ENCODE measurements around the gene ANKRD33B. TPM values are rescaled to one million over a fixed set of nuclear protein-coding genes. Genes with fewer than 3 reads are reported as not detected.

Gene ANKRD33B
- total RNA-seq, 1 donor = 10.8 TPM

DNA sequence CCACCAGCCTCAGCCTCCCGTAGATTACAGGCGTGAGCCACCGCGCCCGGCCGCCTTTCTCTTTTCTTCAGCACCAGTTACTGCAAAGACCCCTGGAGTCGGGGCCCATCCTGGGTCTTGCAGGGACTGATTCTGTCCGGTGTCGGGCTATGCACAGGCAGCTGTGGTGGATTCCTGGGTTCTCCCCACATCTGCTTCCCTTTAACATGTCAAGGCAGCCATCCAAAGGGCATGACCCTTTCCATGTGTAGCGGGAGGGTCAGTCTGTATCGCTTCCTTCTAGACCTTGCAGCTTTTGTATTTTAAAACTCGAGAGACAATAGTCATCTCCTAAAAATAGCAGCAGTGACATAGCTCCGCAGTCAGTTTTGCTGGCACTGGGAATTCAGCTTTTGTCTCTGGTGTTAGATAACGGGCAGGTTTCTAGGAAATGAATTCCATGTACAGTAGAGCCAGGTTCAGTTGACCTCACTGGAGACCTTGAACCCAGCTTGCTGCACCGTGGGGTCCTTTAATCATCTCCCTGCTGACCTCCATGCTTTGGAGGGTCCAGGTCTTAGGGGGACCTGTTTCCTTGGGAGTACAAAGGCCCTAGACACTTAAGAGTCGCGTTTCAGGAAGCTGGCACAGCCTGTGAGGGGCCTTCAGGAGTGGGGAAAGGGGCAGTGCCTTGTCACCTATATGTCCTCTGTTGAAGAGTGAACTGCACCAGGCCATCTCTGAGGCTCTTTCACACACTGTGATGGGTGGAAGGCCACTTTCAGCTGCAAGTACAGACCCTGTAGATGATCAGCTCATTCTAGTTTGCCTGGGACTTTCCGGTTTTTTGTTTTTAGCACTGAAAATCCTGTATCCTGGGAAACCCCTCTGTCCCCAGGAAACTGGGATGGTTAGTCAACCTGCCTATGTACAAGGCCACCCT, 13.8 kb downstream of the ANKRD33B start:
- DNase-seq (ENCODE audit: low read depth in 2 of 3, low spot score in 2 of 3) = no peak

- DNase-seq (ENCODE audit: low read depth in 2 of 3, low spot score in 2 of 3) = no peak
These were observed 14.4 kb downstream of the ANKRD33B start for GRCh38 chr5:10578293-10578665.

DNA sequence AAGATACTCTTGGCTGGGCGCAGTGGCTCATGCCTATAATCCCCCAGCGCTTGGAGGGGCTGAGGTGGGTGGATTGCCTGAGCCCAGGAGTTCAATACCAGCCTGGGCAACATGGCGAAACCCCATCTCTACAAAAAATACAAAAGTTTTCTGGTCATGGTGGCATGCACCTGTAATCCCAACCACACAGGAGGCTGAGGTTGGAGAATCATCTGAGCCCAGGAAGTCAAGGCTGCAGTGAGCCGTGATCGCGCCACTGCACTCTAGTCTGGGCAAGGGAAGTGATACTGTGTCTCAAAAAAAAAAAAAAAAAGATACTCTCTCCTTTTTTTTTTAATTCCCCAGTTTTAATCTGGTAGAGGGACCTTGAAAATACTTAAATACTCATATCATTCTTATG, 15.0 kb downstream of the ANKRD33B start:
- no peak for DNase-seq (ENCODE audit: low read depth in 2 of 3, low spot score in 2 of 3)

GRCh38 chr5:10579536-10580521, 16.0 kb downstream of the ANKRD33B start:
- no peak for DNase-seq (ENCODE audit: low read depth in 2 of 3, low spot score in 2 of 3)

DNA sequence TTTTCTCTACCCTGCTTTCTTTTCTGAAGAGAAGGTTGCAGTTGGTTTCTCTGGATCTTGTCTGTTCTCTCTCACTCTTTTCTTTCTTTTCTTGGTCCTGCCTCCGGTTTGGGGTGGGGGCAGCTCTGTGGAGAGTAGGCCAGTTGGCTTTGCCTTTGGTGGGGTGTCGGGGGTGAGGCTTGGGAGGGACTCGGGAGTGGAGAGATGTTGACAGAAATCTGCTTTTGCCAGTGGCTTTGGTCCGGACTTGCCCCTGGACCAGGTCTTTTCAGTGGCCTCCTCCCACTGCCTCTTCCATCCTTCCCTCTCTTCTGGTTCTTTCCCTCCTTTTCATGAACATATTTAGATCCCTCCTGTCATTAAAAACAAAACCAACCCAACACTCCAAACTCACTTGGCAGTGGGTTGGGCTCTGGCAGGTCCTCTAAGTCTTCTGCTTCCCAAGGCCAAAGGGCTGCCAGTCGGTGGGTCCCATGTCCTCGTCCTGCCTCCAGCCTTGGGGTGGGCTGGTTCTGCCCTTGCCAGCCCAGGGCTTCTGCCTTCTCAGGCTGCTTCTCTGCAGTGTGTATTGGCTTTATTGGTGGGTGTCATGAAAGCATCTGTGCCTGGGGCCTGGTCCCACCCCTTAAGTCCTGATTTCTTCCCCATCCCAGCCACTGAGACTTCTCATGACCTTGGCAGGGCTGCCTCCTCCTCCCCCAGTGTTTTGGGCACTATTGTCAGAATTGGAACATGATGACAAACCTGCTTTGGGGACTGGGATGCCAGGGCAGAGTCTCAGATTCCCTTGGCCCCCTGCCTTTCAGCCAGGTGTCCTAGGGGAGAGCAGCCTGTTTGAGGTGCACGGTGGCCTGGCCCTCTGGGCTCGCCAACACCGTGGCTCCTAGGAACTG, 16.9 kb downstream of the ANKRD33B start:
- no peak for DNase-seq (ENCODE audit: low read depth in 2 of 3, low spot score in 2 of 3)

GRCh38 chr5:10581424-10581748, 17.5 kb downstream of the ANKRD33B start:
- no peak for DNase-seq (ENCODE audit: low read depth in 2 of 3, low spot score in 2 of 3)

- DNase-seq (ENCODE audit: low read depth in 2 of 3, low spot score in 2 of 3) = no peak
These were observed 18.1 kb downstream of the ANKRD33B start for GRCh38 chr5:10581867-10582511.

DNA sequence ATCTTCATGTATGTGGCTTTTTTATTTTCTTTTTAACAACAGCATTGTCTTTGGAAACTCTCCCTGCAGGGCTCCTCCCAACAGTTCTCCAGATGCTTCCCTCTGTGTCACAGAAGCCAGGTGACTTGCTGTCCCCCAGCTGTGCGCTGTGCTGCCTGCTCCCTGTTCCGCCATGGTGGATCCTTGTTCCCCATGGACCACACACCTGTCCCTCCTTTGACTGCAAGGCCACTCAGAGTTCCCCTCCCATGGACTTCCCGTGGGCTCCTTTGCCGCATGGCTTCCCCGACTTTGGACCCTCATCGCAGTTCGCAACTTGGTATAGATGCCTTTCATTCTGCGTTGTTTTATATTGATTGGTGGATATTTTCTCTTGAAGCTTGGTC, 18.6 kb downstream of the ANKRD33B start:
- no peak for DNase-seq (ENCODE audit: low read depth in 2 of 3, low spot score in 2 of 3)

DNA sequence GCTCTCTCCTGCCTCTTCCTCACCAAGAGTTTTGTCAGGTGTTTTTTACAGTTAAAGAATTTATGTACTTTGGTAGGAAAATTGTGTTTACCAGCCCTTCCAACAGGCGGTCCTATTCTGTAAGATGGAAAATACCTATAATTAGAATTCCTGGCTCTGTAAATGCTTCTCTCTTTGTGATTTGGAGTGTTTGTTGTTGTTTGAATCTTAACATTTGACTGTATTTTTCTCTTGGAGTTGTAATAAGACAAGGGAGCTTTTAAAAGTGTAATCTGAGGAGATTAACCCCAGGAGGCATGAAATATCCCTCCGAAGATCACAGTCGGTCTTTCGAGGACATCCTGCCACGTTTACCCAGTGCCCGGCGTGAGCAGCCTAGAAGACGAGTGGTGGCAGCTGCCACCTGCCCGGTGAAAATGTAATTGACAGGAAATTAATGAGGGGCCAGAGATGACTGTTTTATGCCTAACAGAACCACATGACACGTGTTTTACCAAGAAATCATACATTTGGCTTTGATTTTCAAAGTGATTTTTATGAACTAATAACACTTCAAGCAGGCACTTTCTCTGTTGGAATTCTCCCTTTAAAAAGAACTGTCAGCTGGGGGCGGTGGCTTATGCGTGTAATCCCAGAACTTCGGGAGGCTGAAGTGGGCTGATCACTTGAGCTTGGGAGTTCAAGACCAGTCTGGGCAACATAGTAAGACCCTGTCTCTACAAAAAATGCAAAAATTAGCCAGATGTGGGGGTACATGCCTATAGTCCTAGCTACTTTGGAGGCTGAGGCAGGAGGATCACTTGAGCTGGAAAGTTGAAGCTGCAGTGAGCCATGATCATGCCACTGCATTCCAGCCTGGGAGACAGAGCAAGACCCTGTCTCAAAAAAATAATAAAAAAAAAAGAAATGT, 20.0 kb downstream of the ANKRD33B start:
- DNase-seq (ENCODE audit: low read depth in 2 of 3, low spot score in 2 of 3) = no peak

DNA sequence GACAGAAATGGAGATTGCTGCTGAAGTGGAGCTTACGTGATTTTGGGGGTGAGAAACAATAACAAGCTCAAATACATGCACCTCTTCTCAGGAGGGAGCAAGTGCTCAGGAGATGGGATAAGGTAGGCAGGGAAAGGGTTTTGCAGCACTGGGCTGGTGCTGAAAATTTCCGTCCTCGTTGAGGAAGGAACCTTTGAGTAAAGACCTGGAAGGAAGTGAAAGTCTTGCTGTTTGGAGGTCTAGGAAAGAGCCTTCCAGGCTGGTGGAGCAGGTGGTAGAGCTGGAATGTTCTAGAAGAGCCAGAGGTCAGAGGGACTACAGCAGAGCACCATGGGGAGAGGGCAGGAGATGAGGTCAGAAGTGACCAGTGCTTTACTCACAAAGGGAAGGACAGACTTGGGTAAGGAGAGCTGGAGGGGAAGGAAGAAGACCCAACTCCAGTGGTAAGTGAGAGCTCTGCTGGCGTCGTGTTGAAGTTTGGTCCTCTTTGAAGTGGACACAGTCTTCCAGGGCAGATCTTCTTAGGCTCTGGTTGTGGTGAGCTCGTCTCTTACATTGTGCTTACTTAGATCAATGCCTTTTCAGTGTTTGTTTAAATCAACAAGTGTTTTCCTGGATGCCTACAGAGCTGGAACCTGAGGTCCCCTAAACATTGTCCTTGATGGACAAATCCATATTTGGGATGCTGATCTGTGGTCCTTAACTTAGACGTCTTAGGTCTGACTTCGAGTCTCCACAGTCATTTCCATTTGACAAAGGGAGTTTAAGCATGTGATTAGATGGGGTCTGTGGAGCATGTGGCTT, 21.0 kb downstream of the ANKRD33B start:
- DNase-seq (ENCODE audit: low read depth in 2 of 3, low spot score in 2 of 3) = no peak

GRCh38 chr5:10585518-10585915, 21.6 kb downstream of the ANKRD33B start:
- no peak for DNase-seq (ENCODE audit: low read depth in 2 of 3, low spot score in 2 of 3)

- no peak for DNase-seq (ENCODE audit: low read depth in 2 of 3, low spot score in 2 of 3)
These were observed 22.1 kb downstream of the ANKRD33B start for GRCh38 chr5:10586008-10586407.

DNA sequence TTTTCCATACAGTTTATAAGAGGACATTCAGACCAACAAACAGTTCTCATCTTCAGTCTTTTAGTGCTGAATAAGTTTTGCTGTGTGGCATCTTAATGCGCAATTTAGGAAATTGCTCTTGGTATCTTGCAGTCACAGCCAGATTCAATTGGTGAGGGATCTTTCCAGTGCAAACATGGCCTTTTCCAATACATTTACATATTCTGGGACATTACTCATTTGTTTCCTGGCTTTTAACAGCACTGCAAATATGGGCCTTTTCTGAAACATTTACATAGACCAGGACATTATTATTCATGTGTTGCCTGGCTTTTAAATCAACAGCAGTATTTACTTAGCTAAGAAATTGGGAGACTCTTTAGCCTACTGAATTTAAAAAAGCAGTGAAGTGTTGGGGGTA, 22.7 kb downstream of the ANKRD33B start:
- DNase-seq (ENCODE audit: low read depth in 2 of 3, low spot score in 2 of 3) = no peak

DNA sequence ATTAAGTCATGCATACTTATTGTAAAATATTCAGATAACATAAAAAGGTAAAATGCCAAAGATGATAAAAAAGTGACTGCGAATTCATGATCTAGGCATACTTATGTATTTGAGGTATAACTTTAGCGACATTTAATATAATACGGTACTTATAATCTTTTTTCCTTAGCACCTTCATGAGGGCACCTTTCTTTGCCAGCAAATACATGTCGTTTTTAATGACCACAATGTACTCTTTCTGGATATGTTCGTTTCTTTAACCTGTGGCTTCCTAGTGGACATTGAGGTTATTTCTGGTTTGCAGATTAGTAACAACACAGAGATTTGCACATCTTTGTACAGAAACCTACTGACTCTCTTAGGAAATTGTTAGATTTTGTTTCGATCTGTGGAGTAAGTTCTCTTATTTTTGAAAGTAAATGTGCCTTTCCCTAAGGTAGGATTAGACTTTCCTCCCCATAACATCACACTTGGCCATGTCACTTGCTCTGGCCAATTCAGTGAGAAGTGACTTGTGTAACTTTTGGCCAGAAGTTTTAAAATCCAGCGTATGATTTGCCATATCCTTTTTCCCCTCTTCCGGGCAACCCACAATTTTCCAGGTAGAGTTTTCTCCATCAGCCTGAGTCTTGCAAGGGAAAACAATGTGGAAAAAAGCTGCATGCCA, 24.4 kb downstream of the ANKRD33B start:
- DNase-seq (ENCODE audit: low read depth in 2 of 3, low spot score in 2 of 3) = no peak

GRCh38 chr5:10588779-10589447, 25.0 kb downstream of the ANKRD33B start:
- DNase-seq (ENCODE audit: low read depth in 2 of 3, low spot score in 2 of 3) = peak in 2 of 3 donors; percentile 94 to 96

- DNase-seq (ENCODE audit: low read depth in 2 of 3, low spot score in 2 of 3) = no peak
These were observed 26.5 kb downstream of the ANKRD33B start for GRCh38 chr5:10590226-10590999.

All from hematopoietic multipotent progenitor cell (in vitro differentiated cells).